HL-60 (cell line): Measurements from ENCODE around the gene CACNA2D3.

ENCODE experiments used
- DNase-seq, 2 experiments: peaks; one replicate each; pipeline ENCODE4 v3.0.0-alpha.2; 2010 to 2020; ENCODE audit warnings: low read depth in 1 of 2, low spot score in 1 of 2
- H3K27ac ChIP-seq: fragments of 250-450 bp; sonication (Bioruptor Pico); replicated peaks from 2 replicates; pipeline ENCODE4 v1.5.1; 2020; ENCODE audit warnings: mild to moderate bottlenecking, moderate library complexity
- H3K27me3 ChIP-seq: fragments of 250-450 bp; sonication (Bioruptor Pico); 2 replicates; pipeline ENCODE4 v1.5.1; 2021; ENCODE audit warnings: mild to moderate bottlenecking, moderate library complexity; ENCODE audit not compliant: insufficient read depth, poor library complexity, severe bottlenecking
- H3K4me3 ChIP-seq: replicated peaks from 2 replicates; pipeline ENCODE4 v1.5.1; 2011; ENCODE audit warnings: mild to moderate bottlenecking, control low read depth, low read length; ENCODE audit not compliant: insufficient read depth
- CTCF ChIP-seq: IDR thresholded peaks from one replicate; pipeline ENCODE4 v1.5.1; 2011; ENCODE audit warnings: low read length, control low read depth, inconsistent platforms; ENCODE audit not compliant: insufficient read depth
- GABPA ChIP-seq: IDR thresholded peaks from 2 replicates; pipeline ENCODE4 v1.6.1; 2012; ENCODE audit warnings: low read depth
- POLR2AphosphoS5 ChIP-seq: IDR thresholded peaks from 2 replicates; pipeline ENCODE4 v1.6.1; 2012; ENCODE audit warnings: low read depth
- SPI1 ChIP-seq: IDR thresholded peaks from 2 replicates; pipeline ENCODE4 v1.6.1; 2012; ENCODE audit warnings: low read depth, mild to moderate bottlenecking, borderline replicate concordance
- TF ChIP-seq, protein P1 (sequence below): IDR thresholded peaks from 2 replicates; pipeline ENCODE4 v1.6.1; 2012; ENCODE audit warnings: low read depth; ENCODE audit not compliant: insufficient replicate concordance

The CACNA2D3 gene

GRCh38 chr3:54642147-54642546 lies 519.8 kb downstream of the CACNA2D3 start:
- no peak for TF ChIP-seq GABPA
- no peak for TF ChIP-seq CTCF
- TF ChIP-seq SPI1: no peak
- TF ChIP-seq, protein P1, sequence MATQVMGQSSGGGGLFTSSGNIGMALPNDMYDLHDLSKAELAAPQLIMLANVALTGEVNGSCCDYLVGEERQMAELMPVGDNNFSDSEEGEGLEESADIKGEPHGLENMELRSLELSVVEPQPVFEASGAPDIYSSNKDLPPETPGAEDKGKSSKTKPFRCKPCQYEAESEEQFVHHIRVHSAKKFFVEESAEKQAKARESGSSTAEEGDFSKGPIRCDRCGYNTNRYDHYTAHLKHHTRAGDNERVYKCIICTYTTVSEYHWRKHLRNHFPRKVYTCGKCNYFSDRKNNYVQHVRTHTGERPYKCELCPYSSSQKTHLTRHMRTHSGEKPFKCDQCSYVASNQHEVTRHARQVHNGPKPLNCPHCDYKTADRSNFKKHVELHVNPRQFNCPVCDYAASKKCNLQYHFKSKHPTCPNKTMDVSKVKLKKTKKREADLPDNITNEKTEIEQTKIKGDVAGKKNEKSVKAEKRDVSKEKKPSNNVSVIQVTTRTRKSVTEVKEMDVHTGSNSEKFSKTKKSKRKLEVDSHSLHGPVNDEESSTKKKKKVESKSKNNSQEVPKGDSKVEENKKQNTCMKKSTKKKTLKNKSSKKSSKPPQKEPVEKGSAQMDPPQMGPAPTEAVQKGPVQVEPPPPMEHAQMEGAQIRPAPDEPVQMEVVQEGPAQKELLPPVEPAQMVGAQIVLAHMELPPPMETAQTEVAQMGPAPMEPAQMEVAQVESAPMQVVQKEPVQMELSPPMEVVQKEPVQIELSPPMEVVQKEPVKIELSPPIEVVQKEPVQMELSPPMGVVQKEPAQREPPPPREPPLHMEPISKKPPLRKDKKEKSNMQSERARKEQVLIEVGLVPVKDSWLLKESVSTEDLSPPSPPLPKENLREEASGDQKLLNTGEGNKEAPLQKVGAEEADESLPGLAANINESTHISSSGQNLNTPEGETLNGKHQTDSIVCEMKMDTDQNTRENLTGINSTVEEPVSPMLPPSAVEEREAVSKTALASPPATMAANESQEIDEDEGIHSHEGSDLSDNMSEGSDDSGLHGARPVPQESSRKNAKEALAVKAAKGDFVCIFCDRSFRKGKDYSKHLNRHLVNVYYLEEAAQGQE: no peak
- DNase-seq: no peak
- Histone ChIP-seq H3K27ac (no peak overlapping the region), H3K4me3 (no peak overlapping the region), H3K27me3 (peaks cover 2% of the 10 kb centered on the region)

GRCh38 chr3:54647721-54648120 lies 525.4 kb downstream of the CACNA2D3 start:
- Histone ChIP-seq H3K27ac (no peak overlapping the region), H3K27me3 (no peaks in the 10 kb centered on the region), H3K4me3 (no peak overlapping the region)
- no peak for DNase-seq
- TF ChIP-seq GABPA (no peak), SPI1 (no peak)
- TF ChIP-seq, protein P1: no peak

- H3K27ac ChIP-seq: no peak overlapping the region
- TF ChIP-seq, protein P1: no peak
- TF ChIP-seq SPI1: no peak
- TF ChIP-seq GABPA: no peak
- TF ChIP-seq CTCF: no peak
- TF ChIP-seq POLR2AphosphoS5: no peak
- DNase-seq: no peak
Observed at GRCh38 chr3:54649551-54649950, 527.2 kb downstream of the CACNA2D3 start.

More at GRCh38 chr3:54649551-54649950, 527.2 kb downstream of the CACNA2D3 start:
- Histone ChIP-seq H3K4me3 (no peak overlapping the region), H3K27me3 (no peaks in the 10 kb centered on the region)
